H9 (cell line): ENCODE measurements around the gene FAM3A. TPM values are rescaled to one million over a fixed set of nuclear protein-coding genes. Genes with fewer than 3 reads are reported as not detected.

Source experiments
- DNase-seq: peaks from one replicate; pipeline ENCODE4 v3.0.0-alpha.2; 2017
- H2AFZ ChIP-seq: one replicate; pipeline ENCODE4 v1.6.1; 2013; ENCODE audit warnings: mild to moderate bottlenecking, low read length, control low read depth, moderate library complexity
- H2AK5ac ChIP-seq: 2 replicates; pipeline ENCODE4 v1.6.1; 2013; ENCODE audit warnings: low read length, control low read depth, mixed read lengths; ENCODE audit not compliant: insufficient read length
- H2BK120ac ChIP-seq: one replicate; pipeline ENCODE4 v1.6.1; 2013; ENCODE audit warnings: low read depth, mild to moderate bottlenecking, low read length, control low read depth, inconsistent platforms; ENCODE audit not compliant: poor library complexity, severe bottlenecking
- H2BK12ac ChIP-seq: 2 replicates; pipeline ENCODE4 v1.6.1; 2013; ENCODE audit warnings: low read length, control low read depth, mixed read lengths, low read depth; ENCODE audit not compliant: insufficient read length
- H2BK15ac ChIP-seq: 2 replicates; pipeline ENCODE4 v1.6.1; 2013; ENCODE audit warnings: low read depth, low read length, control low read depth
- H2BK20ac ChIP-seq: one replicate; pipeline ENCODE4 v1.6.1; 2013; ENCODE audit warnings: low read depth, mild to moderate bottlenecking, low read length, control low read depth, inconsistent platforms; ENCODE audit not compliant: poor library complexity, severe bottlenecking
- H2BK5ac ChIP-seq: 2 replicates; pipeline ENCODE4 v1.6.1; 2013; ENCODE audit warnings: low read length, control low read depth, mixed read lengths; ENCODE audit not compliant: insufficient read length
- H3K14ac ChIP-seq: 2 replicates; pipeline ENCODE4 v1.6.1; 2013; ENCODE audit warnings: low read length, control low read depth; ENCODE audit not compliant: insufficient read depth
- H3K18ac ChIP-seq: 2 replicates; pipeline ENCODE4 v1.6.1; 2013; ENCODE audit warnings: low read depth, mild to moderate bottlenecking, mixed read lengths, low read length, control low read depth; ENCODE audit not compliant: insufficient read length
- H3K23ac ChIP-seq: 2 replicates; pipeline ENCODE4 v1.6.1; 2013; ENCODE audit warnings: low read length, control low read depth, mixed read lengths, low read depth; ENCODE audit not compliant: insufficient read length
- H3K23me2 ChIP-seq: 2 replicates; pipeline ENCODE4 v1.6.1; 2013; ENCODE audit warnings: low read depth, mild to moderate bottlenecking, mixed read lengths, low read length, control low read depth; ENCODE audit not compliant: insufficient read length, poor library complexity, severe bottlenecking
- H3K27ac ChIP-seq: 2 replicates; pipeline ENCODE4 v1.5.1; 2013; ENCODE audit warnings: low read length, control low read depth, mixed read lengths, low read depth; ENCODE audit not compliant: insufficient read length
- H3K27me3 ChIP-seq: 2 replicates; pipeline ENCODE4 v1.6.1; 2013; ENCODE audit warnings: low read length, control low read depth, inconsistent platforms; ENCODE audit not compliant: insufficient read depth
- H3K4ac ChIP-seq: 2 replicates; pipeline ENCODE4 v1.6.1; 2013; ENCODE audit warnings: low read depth, mild to moderate bottlenecking, control low read depth, inconsistent platforms, low read length, moderate library complexity
- H3K4me1 ChIP-seq: 2 replicates; pipeline ENCODE4 v1.6.1; 2013; ENCODE audit warnings: low read length, control low read depth, inconsistent platforms; ENCODE audit not compliant: insufficient read depth
- H3K4me2 ChIP-seq: 2 replicates; pipeline ENCODE4 v1.6.1; 2013; ENCODE audit warnings: low read length, control low read depth, mixed read lengths; ENCODE audit not compliant: insufficient read length, insufficient read depth
- H3K56ac ChIP-seq: 2 replicates; pipeline ENCODE4 v1.6.1; 2013; ENCODE audit warnings: low read depth, mild to moderate bottlenecking, mixed read lengths, low read length, control low read depth; ENCODE audit not compliant: insufficient read length
- H3K79me1 ChIP-seq: 2 replicates; pipeline ENCODE4 v1.6.1; 2013; ENCODE audit warnings: low read depth, mild to moderate bottlenecking, moderate library complexity, low read length, control low read depth, inconsistent platforms; ENCODE audit not compliant: insufficient read depth, poor library complexity, severe bottlenecking
- H3K79me2 ChIP-seq: 2 replicates; pipeline ENCODE4 v1.6.1; 2013; ENCODE audit warnings: low read length, control low read depth, inconsistent platforms; ENCODE audit not compliant: insufficient read depth
- H3K9ac ChIP-seq: 2 replicates; pipeline ENCODE4 v1.6.1; 2013; ENCODE audit warnings: low read length, control low read depth, mixed read lengths; ENCODE audit not compliant: insufficient read length; ENCODE audit errors: extremely low read depth
- H3K9me3 ChIP-seq: one replicate; pipeline ENCODE4 v1.6.1; 2013; ENCODE audit warnings: low read depth, low read length, inconsistent platforms; ENCODE audit not compliant: control insufficient read depth
- H3T11ph ChIP-seq: one replicate; pipeline ENCODE4 v1.6.1; 2013; ENCODE audit warnings: mild to moderate bottlenecking, low read length, control low read depth, inconsistent platforms
- H4K20me1 ChIP-seq: one replicate; pipeline ENCODE4 v1.6.1; 2013; ENCODE audit not compliant: control insufficient read depth, insufficient read length, insufficient read depth
- H4K5ac ChIP-seq: 2 replicates; pipeline ENCODE4 v1.6.1; 2013; ENCODE audit warnings: low read depth, mild to moderate bottlenecking, mixed read lengths, low read length, control low read depth; ENCODE audit not compliant: insufficient read length
- H4K8ac ChIP-seq: replicated peaks from 2 replicates; pipeline ENCODE4 v1.6.1; 2013; ENCODE audit warnings: low read length, control low read depth, mixed read lengths, low read depth; ENCODE audit not compliant: insufficient read length
- H4K91ac ChIP-seq: 2 replicates; pipeline ENCODE4 v1.6.1; 2013; ENCODE audit warnings: low read depth, mild to moderate bottlenecking, moderate library complexity, mixed read lengths, low read length, control low read depth; ENCODE audit not compliant: insufficient read length
- H3K27ac Mint-ChIP-seq, 3 experiments: 2 replicates in 2 of 3; 3 replicates in 1 of 3; pipeline ENCODE4 v1.8.0; 2020 to 2021; ENCODE audit warnings: mixed read lengths in 3 of 3, mild to moderate bottlenecking in 1 of 3, moderate library complexity in 1 of 3
- H3K27me3 Mint-ChIP-seq: 2 replicates; pipeline ENCODE4 v1.8.0; 2021; ENCODE audit warnings: low read depth, mild to moderate bottlenecking, moderate library complexity, mixed read lengths
- H3K36me3 Mint-ChIP-seq, 3 experiments: 2 replicates in 2 of 3; 3 replicates in 1 of 3; pipeline ENCODE4 v1.8.0; 2020 to 2021; ENCODE audit warnings: low read depth in 3 of 3, mixed read lengths in 3 of 3; ENCODE audit not compliant: insufficient read depth in 1 of 3
- H3K4me1 Mint-ChIP-seq, 2 experiments: 2 replicates each; pipeline ENCODE4 v1.8.0; 2020; ENCODE audit warnings: mixed read lengths in 2 of 2
- H3K4me3 Mint-ChIP-seq, 2 experiments: 2 replicates in 1 of 2; 3 replicates in 1 of 2; pipeline ENCODE4 v1.8.0; 2020 to 2021; ENCODE audit warnings: mild to moderate bottlenecking in 2 of 2, mixed read lengths in 2 of 2, moderate library complexity in 1 of 2
- H3K9me3 Mint-ChIP-seq, 2 experiments: 2 replicates in 1 of 2; 3 replicates in 1 of 2; pipeline ENCODE4 v1.8.0; 2020; ENCODE audit warnings: mild to moderate bottlenecking in 2 of 2, mixed read lengths in 2 of 2, moderate library complexity in 1 of 2
- CTCF ChIP-seq: fragments of 200-600 bp; sonication (generic); conservative IDR thresholded peaks from 3 replicates; pipeline ENCODE4 v1.8.0; 2021; ENCODE audit warnings: antibody characterized with exemption, mild to moderate bottlenecking
- WGBS: extraction: QIAGEN DNeasy Blood & Tissue Kit; methylation state at CpG from one replicate; pipeline ENCODE4 v1.1.7; 2013; ENCODE audit warnings: missing lambda C conversion rate, low lambda C conversion rate, mixed read lengths; ENCODE audit not compliant: insufficient read length; ENCODE audit errors: extremely low coverage; 5-methylcytosine and 5-hydroxymethylcytosine counted together
- total RNA-seq: library from RNA; stranded (reverse); gene quantifications from 2 replicates; pipeline ENCODE4 v1.2.1, GENCODE V29; 2021

Gene FAM3A
- total RNA-seq, 1 experiment from 2014 or later, result 22.8 TPM

DNA sequence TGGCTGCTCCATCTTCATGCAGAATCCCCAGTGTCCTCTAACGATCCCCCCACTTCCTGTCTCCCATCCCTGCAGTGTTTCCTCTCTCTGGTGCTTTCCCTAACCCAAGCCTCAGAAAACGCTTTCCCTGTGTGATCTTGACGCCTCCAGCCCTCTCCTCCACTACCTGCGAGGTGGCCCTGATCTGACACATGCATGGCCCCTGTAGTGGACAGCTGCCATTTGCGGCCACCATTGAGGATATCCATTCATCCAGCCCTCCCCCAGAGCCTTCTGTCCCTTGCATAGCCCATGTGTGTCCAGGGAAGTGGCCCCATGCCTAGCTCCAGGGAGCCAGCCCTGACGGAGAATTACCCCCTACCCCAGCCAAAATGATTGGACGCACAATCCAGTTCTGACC, 32.7 kb downstream of the FAM3A start:
- peaks cover 10% of the 10 kb centered on the region for H3K27me3 Mint-ChIP-seq
- Histone ChIP-seq H3K14ac (no peak overlapping the region), H4K20me1 (no peaks in the 10 kb centered on the region), H2BK15ac (no peak overlapping the region), H3K9ac (no peak overlapping the region), H2BK12ac (no peak overlapping the region), H3K27ac (no peak overlapping the region), H3K79me1 (no peaks in the 10 kb centered on the region), H3K23me2 (peaks cover 4% of the 10 kb centered on the region), H2BK120ac (no peak overlapping the region), H3K56ac (no peak overlapping the region), H2AFZ (no peak overlapping the region), H3K9me3 (peaks cover 37% of the 10 kb centered on the region), H2BK20ac (no peak overlapping the region), H3K4me2 (no peak overlapping the region), H3K27me3 (no peaks in the 10 kb centered on the region), H4K5ac (no peak overlapping the region), H2AK5ac (no peak overlapping the region), H3K4ac (no peak overlapping the region), H3T11ph (no peak overlapping the region), H3K79me2 (no peaks in the 10 kb centered on the region), H3K23ac (no peak overlapping the region), H4K8ac (no peak overlapping the region), H4K91ac (no peak overlapping the region), H3K4me1 (no peaks in the 10 kb centered on the region; the same call in 1 of the 2 replicates), H2BK5ac (no peak overlapping the region), H3K18ac (no peak overlapping the region)
- peak overlapping the region in 1 of 3 experiments; percentile 33; a peak in 1 of 7 replicates for H3K27ac Mint-ChIP-seq
- no CpG with 5 or more reads among the region's 7 CpGs for WGBS
- no peak for TF ChIP-seq CTCF
- DNase-seq, result peak; percentile 16
- H3K4me3 Mint-ChIP-seq, result no peak overlapping the region
- peaks cover 4 to 22% (median 18%) of the 10 kb centered on the region in 3 experiments for H3K36me3 Mint-ChIP-seq
- H3K9me3 Mint-ChIP-seq, result peaks cover 67 to 79% of the 10 kb centered on the region in 2 experiments
- peaks cover 6 to 13% of the 10 kb centered on the region in 2 experiments for H3K4me1 Mint-ChIP-seq
